Adipocyte (in vitro differentiated cells): ENCODE results near the gene TGM3.

Source experiments
- DNase-seq: peaks from one replicate; pipeline ENCODE4 v3.0.0-alpha.2; 2015; ENCODE audit warnings: low read depth
- H3K27me3 ChIP-seq: replicated peaks from 2 replicates; pipeline ENCODE4 v1.7.0; 2013; ENCODE audit warnings: mild to moderate bottlenecking, low read length, moderate library complexity; ENCODE audit not compliant: control insufficient read depth, insufficient read depth
- H3K36me3 ChIP-seq: 2 replicates; pipeline ENCODE4 v1.7.0; 2013; ENCODE audit warnings: low read length, mild to moderate bottlenecking, moderate library complexity; ENCODE audit not compliant: control insufficient read depth, insufficient read depth, severe bottlenecking
- H3K4me1 ChIP-seq: 2 replicates; pipeline ENCODE4 v1.7.0; 2013; ENCODE audit warnings: mild to moderate bottlenecking, low read length, moderate library complexity; ENCODE audit not compliant: control insufficient read depth, insufficient read depth
- H3K4me3 ChIP-seq: 2 replicates; pipeline ENCODE4 v1.7.0; 2013; ENCODE audit warnings: mild to moderate bottlenecking, low read length, moderate library complexity
- H3K9ac ChIP-seq: 2 replicates; pipeline ENCODE4 v1.7.0; 2013; ENCODE audit warnings: mild to moderate bottlenecking, low read length, moderate library complexity
- H3K9me3 ChIP-seq: 2 replicates; pipeline ENCODE4 v1.7.0; 2013; ENCODE audit warnings: mild to moderate bottlenecking, low read length, moderate library complexity; ENCODE audit not compliant: control insufficient read depth

The TGM3 gene

GRCh38 chr20:2382833-2383232 lies 87.0 kb downstream of the TGM3 start:
- Histone ChIP-seq H3K36me3 (no peaks in the 10 kb centered on the region), H3K9me3 (peaks cover 8% of the 10 kb centered on the region), H3K27me3 (peaks cover 2% of the 10 kb centered on the region), H3K4me1 (no peaks in the 10 kb centered on the region), H3K9ac (no peak overlapping the region), H3K4me3 (no peak overlapping the region)
- no peak for DNase-seq

- H3K9ac ChIP-seq: no peak overlapping the region
- H3K4me1 ChIP-seq: no peaks in the 10 kb centered on the region
- H3K4me3 ChIP-seq: no peak overlapping the region
- H3K36me3 ChIP-seq: no peaks in the 10 kb centered on the region
- H3K9me3 ChIP-seq: peaks cover 27% of the 10 kb centered on the region
- no peak for DNase-seq
- H3K27me3 ChIP-seq: peaks cover 5% of the 10 kb centered on the region
These were observed 89.2 kb downstream of the TGM3 start for GRCh38 chr20:2385026-2385425.

GRCh38 chr20:2385496-2385895 lies 89.7 kb downstream of the TGM3 start:
- Histone ChIP-seq H3K4me1 (no peaks in the 10 kb centered on the region), H3K36me3 (no peaks in the 10 kb centered on the region), H3K9me3 (peaks cover 27% of the 10 kb centered on the region), H3K27me3 (peaks cover 8% of the 10 kb centered on the region), H3K9ac (no peak overlapping the region), H3K4me3 (no peak overlapping the region)
- DNase-seq: no peak

- no peak overlapping the region for H3K9ac ChIP-seq
- peaks cover 8% of the 10 kb centered on the region for H3K27me3 ChIP-seq
- no peak overlapping the region for H3K4me3 ChIP-seq
- H3K36me3 ChIP-seq: no peaks in the 10 kb centered on the region
- no peaks in the 10 kb centered on the region for H3K4me1 ChIP-seq
- peak; percentile 25 for DNase-seq
- peaks cover 27% of the 10 kb centered on the region for H3K9me3 ChIP-seq
These were observed 90.8 kb downstream of the TGM3 start for GRCh38 chr20:2386516-2387179.

- H3K4me1 ChIP-seq: no peaks in the 10 kb centered on the region
- no peak overlapping the region for H3K4me3 ChIP-seq
- H3K36me3 ChIP-seq: no peaks in the 10 kb centered on the region
- peak; percentile 18 for DNase-seq
- H3K9me3 ChIP-seq: peaks cover 27% of the 10 kb centered on the region
- peaks cover 8% of the 10 kb centered on the region for H3K27me3 ChIP-seq
- no peak overlapping the region for H3K9ac ChIP-seq
These were observed 91.4 kb downstream of the TGM3 start for GRCh38 chr20:2387180-2387577.

GRCh38 chr20:2387580-2387979 lies 91.8 kb downstream of the TGM3 start:
- Histone ChIP-seq H3K9me3 (peaks cover 27% of the 10 kb centered on the region), H3K4me1 (no peaks in the 10 kb centered on the region), H3K9ac (no peak overlapping the region), H3K4me3 (no peak overlapping the region), H3K36me3 (no peaks in the 10 kb centered on the region), H3K27me3 (peaks cover 8% of the 10 kb centered on the region)
- no peak for DNase-seq
